Left lung (tissue), 10 donors: ENCODE results near the gene UBE2E2. TPM values are rescaled to one million over a fixed set of nuclear protein-coding genes. Genes with fewer than 3 reads are reported as not detected.

Source experiments
- ATAC-seq: fragments of 200-7000 bp; cut with Tn5 transposase; one replicate; pipeline ENCODE4 v1.9.1; 2020; ENCODE audit warnings: moderate library complexity
- DNase-seq, 4 donors: peaks; one replicate each; pipeline ENCODE4 v3.0.0-alpha.2; 2013 to 2020
- H3K27ac ChIP-seq, 2 donors: fragments of 200-600 bp; sonication (generic) in 1 of 2; one replicate each; pipeline versions ENCODE4 v1.5.0 to v1.8.0; 2020 to 2021
- H3K27me3 ChIP-seq, 2 donors: fragments of 200-600 bp; sonication (generic) in 1 of 2; one replicate each; pipeline versions ENCODE4 v1.5.0 to v1.8.0; 2020 to 2021
- H3K36me3 ChIP-seq, 2 donors: fragments of 200-600 bp; sonication (generic) in 1 of 2; one replicate each; pipeline versions ENCODE4 v1.5.0 to v1.8.0; 2020 to 2021
- H3K4me1 ChIP-seq, 2 donors: fragments of 200-600 bp; one replicate each; pipeline ENCODE4 v1.8.0; 2021
- H3K4me3 ChIP-seq, 2 donors: fragments of 200-600 bp; sonication (generic) in 1 of 2; one replicate each; pipeline versions ENCODE4 v1.5.0 to v1.8.0; 2020 to 2021; ENCODE audit warnings: mild to moderate bottlenecking in 1 of 2
- H3K9me3 ChIP-seq, 2 donors: fragments of 200-600 bp; sonication (generic) in 1 of 2; one replicate each; pipeline versions ENCODE4 v1.5.0 to v1.8.0; 2020 to 2021
- CTCF ChIP-seq, 2 donors: fragments of 200-600 bp; sonication (generic) in 1 of 2; IDR thresholded peaks; one replicate each; pipeline versions ENCODE4 v1.5.0 to v1.8.0; 2021; ENCODE audit warnings: antibody characterized with exemption in 2 of 2
- intact Hi-C, 2 donors: fragments of 100-400 bp; cut with DNase I; formaldehyde crosslinking; loops; one replicate each; pipeline versions ENCODE4 v1.11.2 to v1.14.2; 2022
- polyA plus RNA-seq, 6 donors: library from polyadenylated mRNA; unstranded; fragments of 120-200 nt; gene quantifications; one replicate each; pipeline ENCODE4 v1.2.1, GENCODE V29; 2013; ENCODE audit not compliant: insufficient read length in 6 of 6
- total RNA-seq, 2 donors: library from RNA; stranded (reverse); fragmentation: NEBNext Ultra II Directional; extraction: Animal tissue kit (Norgen Biotek cat#: 25700); gene quantifications; one replicate each; pipeline ENCODE4 v1.2.1, GENCODE V29; 2021
- donor health status: DM: no; HTN: yes; CAD: no.
- donor health status: DM: no; HTN: no; CAD: no.

UBE2E2 gene
- total and polyA plus RNA-seq, 8 donors, result 42.3 to 55.6 (median 47.5) TPM

GRCh38 chr3:23248594-23249131 lies 45.5 kb downstream of the UBE2E2 start:
- no peak overlapping the region for H3K4me3 ChIP-seq
- intact Hi-C loops, result no loop called here
- H3K36me3 ChIP-seq, result no peaks in the 10 kb centered on the region
- ATAC-seq (peak; percentile 85), DNase-seq (no peak)
- H3K4me1 ChIP-seq, result no peaks in the 10 kb centered on the region
- H3K27me3 ChIP-seq, result no peaks in the 10 kb centered on the region
- no peak overlapping the region for H3K27ac ChIP-seq
- H3K9me3 ChIP-seq, result no peaks in the 10 kb centered on the region
- TF ChIP-seq CTCF (IDR thresholded peaks at IDR 0.05), result no peak

GRCh38 chr3:23249961-23250360 lies 46.8 kb downstream of the UBE2E2 start:
- Histone ChIP-seq H3K4me3 (no peak overlapping the region), H3K9me3 (no peaks in the 10 kb centered on the region), H3K27ac (no peak overlapping the region), H3K36me3 (no peaks in the 10 kb centered on the region), H3K4me1 (peaks cover 0 to 11% of the 10 kb centered on the region in 2 donors), H3K27me3 (no peaks in the 10 kb centered on the region)
- intact Hi-C loops, result no loop called here
- no peak for TF ChIP-seq CTCF (IDR thresholded peaks at IDR 0.05)
- ATAC-seq, result no peak
- DNase-seq, result no peak

GRCh38 chr3:23252122-23252521 lies 49.0 kb downstream of the UBE2E2 start:
- Histone ChIP-seq H3K9me3 (no peaks in the 10 kb centered on the region), H3K4me1 (peaks cover 0 to 17% of the 10 kb centered on the region in 2 donors), H3K27ac (no peak overlapping the region), H3K27me3 (no peaks in the 10 kb centered on the region), H3K36me3 (no peaks in the 10 kb centered on the region), H3K4me3 (no peak overlapping the region)
- DNase-seq, result no peak
- no peak for ATAC-seq
- intact Hi-C loops, result no loop called here
- TF ChIP-seq CTCF (IDR thresholded peaks at IDR 0.05), result no peak

GRCh38 chr3:23253214-23253613 lies 50.1 kb downstream of the UBE2E2 start:
- Histone ChIP-seq H3K27me3 (no peaks in the 10 kb centered on the region), H3K4me3 (no peak overlapping the region), H3K4me1 (peaks cover 0 to 17% of the 10 kb centered on the region in 2 donors), H3K27ac (no peak overlapping the region), H3K9me3 (no peaks in the 10 kb centered on the region), H3K36me3 (no peaks in the 10 kb centered on the region)
- TF ChIP-seq CTCF (IDR thresholded peaks at IDR 0.05), result no peak
- no peak for ATAC-seq
- intact Hi-C loops, result no loop called here
- no peak for DNase-seq

GRCh38 chr3:23254282-23254681 lies 51.2 kb downstream of the UBE2E2 start:
- Histone ChIP-seq H3K27ac (no peak overlapping the region), H3K4me3 (no peak overlapping the region), H3K36me3 (no peaks in the 10 kb centered on the region), H3K27me3 (no peaks in the 10 kb centered on the region), H3K9me3 (no peaks in the 10 kb centered on the region), H3K4me1 (peaks cover 0 to 17% of the 10 kb centered on the region in 2 donors)
- DNase-seq (no peak), ATAC-seq (no peak)
- no peak for TF ChIP-seq CTCF (IDR thresholded peaks at IDR 0.05)
- intact Hi-C loops, result no loop called here
